ENCODE measurements around the gene TNFAIP3. TPM values are rescaled to one million over a fixed set of nuclear protein-coding genes. Genes with fewer than 3 reads are reported as not detected.

The TNFAIP3 gene
- total RNA-seq, 2 experiments from 2014 or later, result 3,816 to 3,885 TPM

- peak overlapping the region; percentile 96 for H3K4me3 Mint-ChIP-seq
- peak in 1 of 14 experiments; percentile 27 for DNase-seq
- H3K4me1 ChIP-seq (ENCODE audit: insufficient read depth, low read length), result peaks cover 52% of the 10 kb centered on the region
- H3K27me3 Mint-ChIP-seq, result no peaks in the 10 kb centered on the region
- H3K9me3 ChIP-seq (ENCODE audit: control insufficient read depth in 1 of 2, insufficient read depth in 1 of 2, low read length in 2 of 2), result no peaks in the 10 kb centered on the region
- H3K4me3 ChIP-seq (ENCODE audit: low read length), result no peak overlapping the region
- peaks cover 100% of the 10 kb centered on the region for H3K36me3 Mint-ChIP-seq (ENCODE audit: low read depth)
- peak overlapping the region; percentile 95 for H3K27ac Mint-ChIP-seq
- ATAC-seq (ENCODE audit: poor library complexity), result no peak
- no peaks in the 10 kb centered on the region for H3K9me3 Mint-ChIP-seq
- no peaks in the 10 kb centered on the region for H3K27me3 ChIP-seq (ENCODE audit: control insufficient read depth in 1 of 2, insufficient read depth in 2 of 2, low read length in 2 of 2)
- H3K4me1 Mint-ChIP-seq (ENCODE audit: low read depth), result peaks cover 92% of the 10 kb centered on the region
- intact Hi-C loops (cut with DNase I, micrococcal nuclease), result loop anchor here in 1 of 2 experiments (5.0 kb wide), 1 partner anchor 237 kb away; no protein-coding TSS in a partner anchor
- peaks cover 95% of the 10 kb centered on the region for H3K36me3 ChIP-seq (ENCODE audit: insufficient read depth, low read length)
- TF ChIP-seq CTCF (IDR thresholded peaks at IDR 0.05), result no peak
- ChIA-PET POLR2A (interaction anchor here (0.8 to 1.5 kb wide), 2 partner anchors 8 to 52 kb away, joined by 3 read pairs; no protein-coding TSS in a partner anchor), CTCF (interaction anchor here (0.7 to 1.3 kb wide), 2 partner anchors 69 to 167 kb away, joined by 3 to 4 read pairs; no protein-coding TSS in a partner anchor)
- H3K27ac ChIP-seq (ENCODE audit: low read depth in 1 of 2, low read length in 2 of 2), result peak overlapping the region in 1 of 2 donors; percentile 10
These were observed 8.5 kb downstream of the TNFAIP3 start for GRCh38 chr6:137875606-137876005.

GRCh38 chr6:137876547-137876946 lies 9.5 kb downstream of the TNFAIP3 start:
- Mint-ChIP-seq H3K27me3 (no peaks in the 10 kb centered on the region), H3K4me1 (ENCODE audit: low read depth) (peaks cover 90% of the 10 kb centered on the region), H3K27ac (peak overlapping the region; percentile 95), H3K36me3 (ENCODE audit: low read depth) (peaks cover 100% of the 10 kb centered on the region), H3K4me3 (peak overlapping the region; percentile 76), H3K9me3 (no peaks in the 10 kb centered on the region)
- TF ChIP-seq CTCF (IDR thresholded peaks at IDR 0.05), result no peak
- Histone ChIP-seq H3K27ac (ENCODE audit: low read depth in 1 of 2, low read length in 2 of 2) (no peak overlapping the region), H3K4me3 (ENCODE audit: low read length) (no peak overlapping the region), H3K27me3 (ENCODE audit: control insufficient read depth in 1 of 2, insufficient read depth in 2 of 2, low read length in 2 of 2) (no peaks in the 10 kb centered on the region), H3K4me1 (ENCODE audit: insufficient read depth, low read length) (peaks cover 58% of the 10 kb centered on the region), H3K36me3 (ENCODE audit: insufficient read depth, low read length) (peaks cover 99% of the 10 kb centered on the region), H3K9me3 (ENCODE audit: control insufficient read depth in 1 of 2, insufficient read depth in 1 of 2, low read length in 2 of 2) (no peaks in the 10 kb centered on the region)
- intact Hi-C loops (cut with DNase I, micrococcal nuclease), result loop anchor here in 1 of 2 experiments (5.0 kb wide), 1 partner anchor 236 kb away; no protein-coding TSS in a partner anchor
- ATAC-seq (ENCODE audit: poor library complexity), result no peak
- CTCF ChIA-PET, result interaction anchor here (1.5 kb wide), 1 partner anchor 52 kb away, joined by 5 read pairs; no protein-coding TSS in a partner anchor
- no peak for DNase-seq
- POLR2A ChIA-PET, result interaction anchor here (1.1 to 2.8 kb wide), 2 partner anchors 9 to 68 kb away, joined by 3 to 23 read pairs; partner anchors contain the start of gene TNFAIP3

- intact Hi-C loops (cut with DNase I, micrococcal nuclease), result loop anchor here in 1 of 2 experiments (5.0 kb wide), 1 partner anchor 235 kb away; no protein-coding TSS in a partner anchor
- ChIA-PET CTCF (interaction anchor here (1.5 kb wide), 1 partner anchor 53 kb away, joined by 5 read pairs; no protein-coding TSS in a partner anchor), POLR2A (interaction anchor here (1.1 to 2.8 kb wide), 2 partner anchors 10 to 67 kb away, joined by 3 to 23 read pairs; partner anchors contain the start of gene TNFAIP3)
- H3K4me1 ChIP-seq (ENCODE audit: insufficient read depth, low read length), result peaks cover 60% of the 10 kb centered on the region
- no peak overlapping the region for H3K4me3 ChIP-seq (ENCODE audit: low read length)
- no peaks in the 10 kb centered on the region for H3K27me3 Mint-ChIP-seq
- H3K27me3 ChIP-seq (ENCODE audit: control insufficient read depth in 1 of 2, insufficient read depth in 2 of 2, low read length in 2 of 2), result no peaks in the 10 kb centered on the region
- ATAC-seq (ENCODE audit: poor library complexity), result no peak
- peaks cover 99% of the 10 kb centered on the region for H3K36me3 ChIP-seq (ENCODE audit: insufficient read depth, low read length)
- no peaks in the 10 kb centered on the region for H3K9me3 ChIP-seq (ENCODE audit: control insufficient read depth in 1 of 2, insufficient read depth in 1 of 2, low read length in 2 of 2)
- H3K4me1 Mint-ChIP-seq (ENCODE audit: low read depth), result peaks cover 90% of the 10 kb centered on the region
- peak overlapping the region in 1 of 2 donors; percentile 0 for H3K27ac ChIP-seq (ENCODE audit: low read depth in 1 of 2, low read length in 2 of 2)
- no peak for TF ChIP-seq CTCF (IDR thresholded peaks at IDR 0.05)
- peak overlapping the region; percentile 95 for H3K27ac Mint-ChIP-seq
- H3K36me3 Mint-ChIP-seq (ENCODE audit: low read depth), result peaks cover 100% of the 10 kb centered on the region
- H3K4me3 Mint-ChIP-seq, result peak overlapping the region; percentile 76
- H3K9me3 Mint-ChIP-seq, result no peaks in the 10 kb centered on the region
- DNase-seq, result peak in 1 of 14 experiments; percentile 32
These were observed 10.1 kb downstream of the TNFAIP3 start for GRCh38 chr6:137877113-137877512.

Measured in CD4-positive, alpha-beta T cell (primary cell).